Suppressor macrophage treated with lipopolysaccharide for 4 hours (primary cell): Measurements from ENCODE around the gene UBTD1.

ENCODE experiments used
- DNase-seq: peaks from one replicate; pipeline ENCODE4 v3.0.0-alpha.2; 2020

UBTD1 gene

DNA sequence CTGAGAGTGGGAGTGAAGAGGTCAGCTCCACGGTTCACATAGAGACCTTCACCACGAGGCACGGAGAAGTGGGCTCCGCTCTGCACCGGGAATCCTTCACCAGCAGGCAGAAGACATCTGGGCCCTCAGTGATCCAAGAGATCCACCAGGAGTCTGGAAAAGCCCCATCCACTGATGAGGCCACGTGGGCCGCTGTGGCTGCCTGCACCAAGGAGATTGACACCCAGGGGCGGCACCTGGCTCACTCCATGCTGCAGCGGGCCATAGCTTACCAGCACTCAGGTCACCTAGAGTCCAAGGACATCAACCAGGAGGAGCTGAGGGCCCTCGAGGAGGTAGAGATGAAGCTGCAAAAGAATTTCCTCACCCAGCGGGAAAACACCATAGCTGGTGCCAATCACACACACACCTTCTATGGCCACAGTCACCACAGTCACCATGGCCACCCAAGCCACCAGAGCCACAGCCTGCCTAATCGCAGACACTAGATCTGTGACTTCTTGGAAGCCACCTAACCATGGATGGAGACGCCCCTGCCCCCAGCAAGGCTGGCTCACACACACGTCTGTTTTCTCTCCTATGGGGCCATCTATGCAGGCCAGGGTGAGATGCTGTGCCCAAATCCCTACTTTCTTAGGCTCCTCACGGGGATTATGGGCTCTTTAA lies 91.5 kb downstream of the UBTD1 start:
- no peak for DNase-seq

GRCh38 chr10:97590748-97591495 lies 92.2 kb downstream of the UBTD1 start:
- no peak for DNase-seq

DNA sequence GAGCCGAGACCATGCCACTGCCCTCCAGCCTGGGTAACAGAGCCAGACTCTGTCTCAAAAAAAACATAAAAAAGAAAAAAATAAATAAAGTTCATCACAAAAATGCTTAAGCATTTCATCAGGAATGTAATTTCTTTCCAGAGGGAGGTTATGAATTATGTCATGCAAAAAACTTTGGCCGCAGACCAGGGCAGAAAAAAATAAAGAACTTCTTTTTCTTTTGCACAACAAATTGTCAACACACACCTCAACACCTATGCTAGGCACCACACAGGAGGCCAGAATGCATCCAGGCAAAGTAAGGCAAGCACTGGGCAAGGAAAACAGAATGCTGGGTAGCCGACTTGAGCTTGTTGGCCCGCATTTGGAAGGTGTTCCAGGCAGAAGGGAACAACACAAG lies 94.7 kb downstream of the UBTD1 start:
- DNase-seq, result no peak

DNA sequence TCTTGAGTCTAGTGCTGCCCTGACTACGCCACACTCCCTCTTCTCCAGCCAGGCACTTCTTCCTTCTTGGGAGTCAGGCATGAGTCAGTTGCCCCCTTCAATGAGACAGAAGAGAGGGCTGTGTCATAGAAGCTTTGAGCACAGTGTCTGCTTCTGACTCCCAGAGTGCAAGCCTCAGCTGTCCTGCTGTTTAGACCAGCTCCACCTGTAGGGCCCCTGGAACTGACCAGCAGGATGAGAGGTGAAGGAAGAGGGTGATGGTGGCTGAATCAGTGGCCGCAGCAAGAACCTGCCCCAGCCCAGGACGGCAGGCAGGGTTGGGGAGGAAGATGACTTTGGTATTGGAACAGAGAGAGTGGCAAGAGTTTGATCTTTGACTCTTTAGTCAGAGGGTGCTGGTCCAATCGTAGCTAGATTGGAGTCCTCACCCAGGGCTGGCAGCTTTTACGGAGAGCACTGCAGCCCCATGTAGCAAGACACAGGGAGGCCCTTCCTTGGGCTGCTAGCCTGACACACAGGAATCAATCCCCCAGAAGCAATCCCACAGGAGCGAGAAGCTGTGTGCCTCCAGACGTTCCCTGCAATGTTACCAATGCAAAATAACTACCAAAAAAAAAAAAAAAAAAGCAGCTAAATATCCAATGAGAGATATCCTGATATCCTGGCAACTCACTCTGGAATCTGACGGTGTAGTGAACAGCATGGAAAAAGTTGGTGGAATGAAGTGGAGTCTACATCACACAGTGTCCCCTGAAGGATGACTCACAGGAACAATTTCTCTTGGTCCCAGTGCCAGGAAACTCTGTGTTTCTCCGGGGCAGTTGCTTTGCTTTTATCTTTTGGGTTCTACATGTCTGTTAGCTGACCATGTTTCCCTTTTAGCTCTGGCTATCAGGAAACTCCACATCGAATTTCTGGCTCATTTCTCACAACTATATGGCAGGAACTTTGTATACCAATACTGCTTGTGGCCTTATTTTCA lies 97.7 kb downstream of the UBTD1 start:
- peak; percentile 57 for DNase-seq

DNA sequence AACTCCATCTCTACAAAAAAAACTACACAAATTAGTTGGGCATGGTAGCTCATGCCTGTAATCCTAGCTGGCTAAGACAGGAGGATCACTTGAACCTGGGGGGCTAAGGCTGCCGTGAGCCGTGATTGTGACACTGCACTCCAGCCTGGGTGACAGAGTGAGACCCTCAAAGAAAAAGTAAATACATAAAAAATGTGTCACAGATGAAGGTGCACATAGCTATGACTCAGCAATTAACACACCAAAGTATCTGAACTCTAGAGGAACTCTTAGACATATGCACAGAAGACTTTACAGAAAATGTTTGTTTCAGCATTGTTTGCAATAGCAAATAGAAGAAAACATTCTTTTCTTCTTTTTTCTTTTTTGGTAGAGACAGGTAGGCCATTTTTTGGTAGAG lies 99.1 kb downstream of the UBTD1 start:
- no peak for DNase-seq

DNA sequence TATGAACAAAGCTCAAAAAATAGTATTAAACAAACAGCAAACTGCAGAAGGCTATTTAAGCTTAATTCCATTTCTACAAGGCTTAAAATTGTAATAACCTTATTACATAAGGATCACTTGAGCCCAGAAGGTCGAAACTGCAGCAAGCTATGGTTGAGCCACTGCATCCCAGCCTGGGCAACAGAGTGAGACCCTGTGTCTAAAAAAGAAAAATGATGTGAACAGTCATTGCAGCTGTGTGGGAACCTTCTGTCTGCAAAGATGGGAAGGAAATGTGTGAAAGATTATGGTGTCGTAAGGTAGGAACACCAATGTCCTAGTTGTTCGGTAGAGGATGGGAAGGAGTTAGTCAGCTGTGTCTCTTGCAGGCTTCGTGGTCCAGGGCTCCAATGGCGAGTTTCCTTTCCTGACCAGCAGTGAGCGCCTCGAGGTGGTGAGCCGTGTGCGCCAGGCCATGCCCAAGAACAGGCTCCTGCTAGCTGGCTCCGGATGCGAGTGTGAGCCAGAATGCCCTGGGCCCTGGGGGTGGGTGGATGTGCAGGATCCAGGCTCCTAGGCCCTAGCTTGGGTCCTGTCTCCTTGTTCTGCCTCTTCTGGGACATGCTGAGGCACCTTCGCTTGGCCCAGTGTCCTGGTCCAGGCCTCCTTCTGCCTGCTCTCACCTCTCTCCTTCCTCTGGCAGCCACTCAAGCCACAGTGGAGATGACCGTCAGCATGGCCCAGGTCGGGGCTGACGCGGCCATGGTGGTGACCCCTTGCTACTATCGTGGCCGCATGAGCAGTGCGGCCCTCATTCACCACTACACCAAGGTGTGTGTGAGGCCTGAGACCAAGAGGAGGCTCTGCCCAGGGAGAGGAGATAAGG lies 99.9 kb downstream of the UBTD1 start:
- DNase-seq, result no peak

DNA sequence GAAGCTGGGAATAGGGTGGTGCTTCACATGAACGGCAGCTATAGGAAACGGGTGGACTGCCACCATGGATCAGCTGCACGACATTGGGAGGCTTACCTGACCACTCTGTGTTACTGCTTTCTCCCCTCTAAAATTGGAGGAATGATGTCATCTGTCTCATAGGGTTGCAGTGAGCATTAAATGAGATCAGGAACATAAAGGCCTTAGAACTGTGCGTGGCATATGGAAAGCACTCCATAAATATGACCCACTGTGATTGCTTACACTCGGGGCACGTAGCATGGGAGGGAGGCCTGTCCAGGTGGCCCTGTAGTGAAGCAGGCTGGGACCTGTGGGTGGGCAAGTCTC lies 100.5 kb downstream of the UBTD1 start:
- no peak for DNase-seq

- no peak for DNase-seq
Observed at GRCh38 chr10:97600616-97601015, 101.9 kb downstream of the UBTD1 start.

DNA sequence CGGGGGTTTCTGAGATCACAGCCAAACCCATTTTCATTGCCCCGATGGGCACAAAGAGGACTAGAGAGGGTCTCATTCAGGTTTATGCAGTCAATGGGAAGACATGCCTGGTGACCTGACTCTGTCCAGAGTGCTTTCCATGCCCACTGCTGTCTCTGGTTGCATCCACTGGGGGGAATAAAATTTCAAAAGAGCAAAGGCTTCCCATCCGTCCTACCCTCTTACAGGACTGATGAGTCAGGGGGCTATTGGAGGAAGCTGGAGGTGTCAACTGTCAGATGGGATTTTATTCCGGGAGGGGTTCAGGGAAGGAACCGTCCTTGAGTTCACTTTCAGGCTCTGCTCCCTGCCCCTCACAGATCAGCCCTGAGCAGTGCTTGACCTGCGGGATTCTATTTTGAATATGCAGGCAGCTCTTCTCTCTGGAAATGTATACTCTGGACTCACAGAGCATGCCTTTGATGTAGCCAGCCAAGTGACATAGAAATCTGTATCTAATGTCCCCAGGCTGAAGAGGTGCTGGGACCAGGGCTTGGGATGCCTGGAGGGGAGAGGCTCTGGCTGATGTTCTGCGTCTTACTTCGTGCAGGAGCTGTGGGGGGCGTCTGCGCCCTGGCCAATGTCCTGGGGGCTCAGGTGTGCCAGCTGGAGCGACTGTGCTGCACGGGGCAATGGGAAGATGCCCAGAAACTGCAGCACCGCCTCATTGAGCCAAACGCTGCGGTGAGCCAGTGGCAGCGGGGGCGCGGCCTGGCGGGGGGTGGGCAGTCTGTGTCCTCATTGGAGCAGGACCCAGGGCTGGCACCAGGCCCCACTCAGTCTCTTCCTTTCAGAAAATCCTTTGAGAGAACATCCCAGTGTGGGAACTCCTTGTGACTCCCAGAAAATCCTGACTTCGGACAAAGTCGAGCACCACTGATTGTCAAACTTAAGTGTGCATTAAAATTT lies 102.8 kb downstream of the UBTD1 start:
- DNase-seq, result no peak

GRCh38 chr10:97607095-97607636 lies 108.4 kb downstream of the UBTD1 start:
- DNase-seq, result no peak

DNA sequence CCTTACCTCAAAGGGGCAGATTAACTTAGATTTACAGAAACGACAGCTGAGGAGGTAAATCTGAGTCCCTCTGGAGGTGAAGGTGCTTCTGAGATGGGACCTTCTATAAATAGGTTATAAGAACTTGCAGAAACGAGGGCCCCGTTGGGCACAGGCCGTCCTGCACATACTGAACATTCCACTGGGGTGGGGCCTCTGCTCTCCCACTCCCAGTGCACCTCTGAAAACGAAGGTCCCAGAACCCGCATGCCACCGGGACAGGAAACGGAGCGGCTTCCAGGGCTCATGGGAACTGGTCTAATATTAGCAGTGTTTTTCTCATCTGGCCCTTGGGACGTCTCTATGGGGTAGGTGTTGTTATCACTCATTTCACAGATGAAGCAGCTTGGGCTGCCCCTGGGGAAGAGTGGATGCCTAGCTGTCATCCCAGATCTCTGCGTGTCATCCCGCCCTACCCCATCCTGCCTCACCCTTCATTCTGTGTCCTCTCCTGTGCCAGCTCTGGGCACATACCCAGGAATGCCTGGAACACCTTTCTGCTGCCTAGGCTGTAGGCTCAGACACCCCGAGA lies 110.4 kb downstream of the UBTD1 start:
- DNase-seq, result no peak

- DNase-seq, result no peak
Observed at GRCh38 chr10:97611473-97611872, 112.7 kb downstream of the UBTD1 start.

DNA sequence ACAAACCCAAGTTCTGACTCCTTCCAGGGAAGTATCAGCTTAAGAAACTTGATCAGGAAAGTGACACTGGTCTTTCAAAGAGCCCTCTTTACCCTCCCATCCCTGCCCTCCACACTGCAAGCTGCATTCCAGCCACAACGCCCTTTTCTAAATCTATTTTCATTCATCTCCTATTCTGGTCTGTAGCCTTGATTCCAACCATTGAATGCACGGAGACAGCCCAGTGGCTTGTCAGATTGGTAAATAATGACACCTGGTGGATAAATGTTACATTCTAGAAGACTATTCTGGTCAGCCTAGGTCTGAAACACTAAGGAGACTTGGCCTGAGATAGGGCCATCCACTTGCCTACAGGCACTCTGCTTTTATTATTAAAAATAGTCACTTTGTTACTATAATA lies 113.7 kb downstream of the UBTD1 start:
- peak; percentile 46 for DNase-seq

DNA sequence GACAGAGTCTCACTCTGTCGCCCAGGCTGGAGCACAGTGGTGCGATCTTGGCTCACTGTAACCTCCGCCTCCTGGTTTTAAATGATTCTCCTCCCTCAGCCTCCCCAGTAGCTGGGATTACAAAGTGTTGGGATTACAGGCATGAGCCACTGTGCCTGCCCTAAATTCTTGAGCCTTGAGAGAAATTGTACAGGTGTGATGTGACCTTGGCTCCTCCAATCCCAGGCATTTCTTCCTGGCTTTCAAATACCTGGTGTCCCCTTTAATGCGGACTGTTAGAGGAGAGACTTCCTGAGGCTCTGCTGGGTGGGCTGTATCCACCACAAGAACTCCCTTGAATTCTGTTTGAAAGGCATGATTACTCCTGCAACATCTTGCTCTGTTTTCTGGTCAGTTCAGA lies 119.6 kb downstream of the UBTD1 start:
- DNase-seq, result no peak

GRCh38 chr10:97618733-97619132 lies 120.0 kb downstream of the UBTD1 start:
- DNase-seq, result no peak
